ENCODE results near the gene TMEM178B.

GRCh38 chr7:141185369-141185967, 111.6 kb downstream of the TMEM178B start:
- no peak for TF ChIP-seq CTCF (IDR thresholded peaks at IDR 0.05)
- no peak for TF ChIP-seq POLR2AphosphoS5 (IDR thresholded peaks at IDR 0.05; ENCODE audit: low read depth, low read length)
- TF ChIP-seq TCF7L2 (IDR thresholded peaks at IDR 0.05; ENCODE audit: low read depth, low read length), result no peak

All from Panc1 (cell line).